ENCODE results near the gene YPEL1. TPM values are rescaled to one million over a fixed set of nuclear protein-coding genes. Genes with fewer than 3 reads are reported as not detected.

The YPEL1 gene
- total and polyA plus RNA-seq, 2 of the 13 experiments (the other 11 are each of a cell fraction or from before 2014, with no cell fraction given): 0.33 to 2.5 TPM

- TF ChIP-seq ZSCAN31 (CRISPR knock-in tag; IDR thresholded peaks at IDR 0.05; ENCODE audit: low read depth) (no peak), PITX1 (CRISPR knock-in tag; IDR thresholded peaks at IDR 0.05) (no peak)
- no peak overlapping the region for H3K9ac ChIP-seq (ENCODE audit: insufficient read depth, low read depth, low read length)
- no peak for ATAC-seq
- no peak overlapping the region for H2AFZ ChIP-seq (ENCODE audit: low read length)
- no peak overlapping the region for H3K4me2 ChIP-seq (ENCODE audit: low read depth, low read length)
- H3K79me2 ChIP-seq (ENCODE audit: insufficient read depth, low read length): no peaks in the 10 kb centered on the region
- 91% methylated on average over 4 of the region's 7 CpGs for WGBS (ENCODE audit: low lambda C conversion rate)
- ChIA-PET POLR2A (interaction anchor here (1.0 kb wide), 1 partner anchor 18 kb away, joined by 4 read pairs; the partner anchor contains the start of gene PPIL2), CTCF (ENCODE audit: low intra/inter-chr PET ratio, low total read pairs) (no interaction called here)
- no TSS peak for BruUV-seq (replicated peaks)
- no peaks in the 10 kb centered on the region for H3K9me3 ChIP-seq (ENCODE audit: low read length)
- H3K4me1 ChIP-seq (ENCODE audit: insufficient read depth, low read length): peaks cover 3% of the 10 kb centered on the region
- FAIRE-seq: no peak
- no peak overlapping the region for H3K27ac ChIP-seq (ENCODE audit: extremely low read length, insufficient read depth, low read length)
- H3K4me3 ChIP-seq (replicated peaks in 1 of 3; ENCODE audit: insufficient read depth in 1 of 3, low read depth in 2 of 3, low read length in 3 of 3): no peak overlapping the region
- H3K27me3 ChIP-seq (ENCODE audit: control insufficient read depth in 1 of 2, insufficient read depth in 2 of 2, low read length in 2 of 2): no peaks in the 10 kb centered on the region; a peak in 1 of 5 replicates
- intact Hi-C loops (cut with micrococcal nuclease; ENCODE audit: unreplicated experiment): no loop called here
- H4K20me1 ChIP-seq (ENCODE audit: insufficient read depth, low read length): no peaks in the 10 kb centered on the region
- in situ Hi-C loops (cut with HindIII; ENCODE audit: extremely low pct_ligation_motif_present, low pct_unique_long_range_greater_than_20kb): no loop called here
- peaks cover 29 to 71% of the 10 kb centered on the region in 2 experiments; a peak in 4 of 5 replicates for H3K36me3 ChIP-seq (replicated peaks in 1 of 2; ENCODE audit: control insufficient read depth in 1 of 2, insufficient read depth in 2 of 2, low read length in 2 of 2)
- DNase-seq (ENCODE audit: low spot score): no peak
Measured at GRCh38 chr22:21683401-21683811, 52.2 kb downstream of the YPEL1 start.

- Histone ChIP-seq H3K4me3 (replicated peaks in 1 of 3; ENCODE audit: insufficient read depth in 1 of 3, low read depth in 2 of 3, low read length in 3 of 3) (no peak overlapping the region), H3K27me3 (ENCODE audit: control insufficient read depth in 1 of 2, insufficient read depth in 2 of 2, low read length in 2 of 2) (no peaks in the 10 kb centered on the region; a peak in 1 of 5 replicates), H3K9ac (ENCODE audit: insufficient read depth, low read depth, low read length) (no peak overlapping the region), H3K79me2 (ENCODE audit: insufficient read depth, low read length) (no peaks in the 10 kb centered on the region), H2AFZ (ENCODE audit: low read length) (no peak overlapping the region), H4K20me1 (ENCODE audit: insufficient read depth, low read length) (no peaks in the 10 kb centered on the region), H3K4me2 (ENCODE audit: low read depth, low read length) (no peak overlapping the region), H3K36me3 (replicated peaks in 1 of 2; ENCODE audit: control insufficient read depth in 1 of 2, insufficient read depth in 2 of 2, low read length in 2 of 2) (peaks cover 24 to 63% of the 10 kb centered on the region in 2 experiments; a peak in 4 of 5 replicates), H3K9me3 (ENCODE audit: low read length) (no peaks in the 10 kb centered on the region), H3K27ac (ENCODE audit: extremely low read length, insufficient read depth, low read length) (no peak overlapping the region), H3K4me1 (ENCODE audit: insufficient read depth, low read length) (peaks cover 12% of the 10 kb centered on the region)
- CTCF ChIA-PET (ENCODE audit: low intra/inter-chr PET ratio, low total read pairs): no interaction called here
- in situ Hi-C loops (cut with HindIII; ENCODE audit: extremely low pct_ligation_motif_present, low pct_unique_long_range_greater_than_20kb) (no loop called here), intact Hi-C loops (cut with micrococcal nuclease; ENCODE audit: unreplicated experiment) (no loop called here)
- FAIRE-seq: no peak
- BruUV-seq (replicated peaks): no TSS peak
- no peak for TF ChIP-seq GMEB1 (CRISPR knock-in tag; IDR thresholded peaks at IDR 0.05; ENCODE audit: borderline replicate concordance)
- no peak for TF ChIP-seq ZMYM4 (CRISPR knock-in tag; IDR thresholded peaks at IDR 0.05)
- no peak for TF ChIP-seq MAFK (conservative IDR thresholded peaks at IDR 0.05 in 1 of 2, IDR thresholded peaks at IDR 0.05 in 1 of 2; ENCODE audit: low read length in 2 of 2)
- no peak for TF ChIP-seq KLF9 (CRISPR knock-in tag; IDR thresholded peaks at IDR 0.05; ENCODE audit: low read depth)
- TF ChIP-seq ZSCAN20 (CRISPR knock-in tag; IDR thresholded peaks at IDR 0.05; ENCODE audit: borderline replicate concordance): no peak
- no peak for DNase-seq (ENCODE audit: low spot score)
- no peak for ATAC-seq
- WGBS (ENCODE audit: low lambda C conversion rate): 100% methylated on average over 11 of the region's 20 CpGs
- POLR2A ChIA-PET: no interaction called here
Measured at GRCh38 chr22:21682385-21683175, 53.0 kb downstream of the YPEL1 start.

All from HepG2 (cell line).